Measurements from ENCODE around the gene UGT1A7. TPM values are rescaled to one million over a fixed set of nuclear protein-coding genes. Genes with fewer than 3 reads are reported as not detected.

The UGT1A7 gene
- total and polyA plus RNA-seq, 9 of the 15 experiments (the other 6 are each of a cell fraction or from before 2014, with no cell fraction given) = not detected

- H3K4me3 ChIP-seq = no peak overlapping the region
- FAIRE-seq (no peak), ATAC-seq (no peak), DNase-seq (ENCODE audit: extremely low read depth in 1 of 4, low spot score in 3 of 4) (no peak)
- H3K4me1 ChIP-seq (replicated peaks in 1 of 2; ENCODE audit: control insufficient read depth in 2 of 2, insufficient read depth in 2 of 2, low read length in 2 of 2) = no peaks in the 10 kb centered on the region; a peak in 1 of 5 replicates
- no peak overlapping the region for H3K9ac ChIP-seq (ENCODE audit: insufficient read depth in 1 of 2, low read depth in 2 of 2, low read length in 2 of 2)
- H3K9me3 ChIP-seq (replicated peaks; ENCODE audit: control insufficient read depth, insufficient read depth, low read depth, low read length) = no peaks in the 10 kb centered on the region
- intact Hi-C loops (cut with micrococcal nuclease) (no loop called here), in situ Hi-C loops (cut with MboI) (no loop called here)
- ChIA-PET CTCF (ENCODE audit: low intra/inter-chr PET ratio) (no interaction called here), POLR2A (interaction anchor here (0.6 kb wide), 2 partner anchors 30 to 58 kb away, joined by 3 to 4 read pairs; no protein-coding TSS in a partner anchor)
- no peaks in the 10 kb centered on the region; the same call in 1 of the 2 replicates for H4K20me1 ChIP-seq (replicated peaks; ENCODE audit: control insufficient read depth, insufficient read depth, low read length)
- no peaks in the 10 kb centered on the region for H3K79me2 ChIP-seq (ENCODE audit: control insufficient read depth, insufficient read depth, low read length)
- BruUV-seq (replicated peaks) = no TSS peak
- peaks cover 2 to 62% of the 10 kb centered on the region in 2 experiments; a peak in 3 of 5 replicates for H3K27me3 ChIP-seq (ENCODE audit: control insufficient read depth in 2 of 2, insufficient read depth in 2 of 2, low read length in 2 of 2)
- no peaks in the 10 kb centered on the region for H3K36me3 ChIP-seq (ENCODE audit: control insufficient read depth, insufficient read depth, low read length)
- no peak overlapping the region for H2AFZ ChIP-seq (ENCODE audit: low read depth, low read length)
- H3K4me2 ChIP-seq (ENCODE audit: insufficient read depth, low read length) = no peak overlapping the region
- no peak for TF ChIP-seq ETV6 (IDR thresholded peaks at IDR 0.05; ENCODE audit: borderline replicate concordance in 1 of 2, low read depth in 2 of 2, low read length in 1 of 2)
- TF ChIP-seq ETV6 (CRISPR knock-in tag; IDR thresholded peaks at IDR 0.05; ENCODE audit: borderline replicate concordance) = no peak
- TF ChIP-seq ZNF133 (CRISPR knock-in tag; IDR thresholded peaks at IDR 0.05) = no peak
- TF ChIP-seq TRIM24 (IDR thresholded peaks at IDR 0.05) = no peak
- no peak for TF ChIP-seq VEZF1 (CRISPR knock-in tag; IDR thresholded peaks at IDR 0.05)
- H3K9me1 ChIP-seq (ENCODE audit: control insufficient read depth, insufficient read depth, low read length) = no peaks in the 10 kb centered on the region
- WGBS (ENCODE audit: insufficient coverage, low coverage, missing lambda C conversion rate) = 0% methylated on average over 6 of the region's 6 CpGs
- H3K27ac ChIP-seq (ENCODE audit: extremely low read depth, low read depth, low read length) = no peak overlapping the region
Observed at GRCh38 chr2:233820774-233821105, 139.0 kb downstream of the UGT1A7 start.
